K562 treated with DMSO at 1 percent for 24 hours (cell line): ENCODE results near the gene ZNF487. TPM values are rescaled to one million over a fixed set of nuclear protein-coding genes. Genes with fewer than 3 reads are reported as not detected.

Experiments
- total RNA-seq: library from RNA; unstranded; fragments of 300-600 nt; gene quantifications from 2 replicates; pipeline ENCODE4 v1.2.3, GENCODE V29; 2022; ENCODE audit warnings: low read depth; ENCODE audit not compliant: insufficient read depth

ZNF487 gene
- total RNA-seq = 1.9 and 2.5 TPM in 2 replicates

GRCh38 chr10:43436291-43437140 is at the start of gene ZNF487:
ZNF487 (plus strand) TSS chr10:43437111; CDS start chr10:43475814, 38,703 bp downstream.

GRCh38 chr10:43408710-43409384 is 28.1 kb upstream of the ZNF487 start, which contains the start of gene HNRNPF:
HNRNPF (minus strand) TSS chr10:43409186; CDS start chr10:43387884, 21,302 bp downstream.

Other genes with a start within 250 kb of the ZNF487 start
- gene RASGEF1A, start 170.0 kb upstream of the ZNF487 start, total RNA-seq = 4.6 and 5.6 TPM in 2 replicates
- not detected in 2 replicates for gene FXYD4, start 65.5 kb upstream of the ZNF487 start, total RNA-seq
- 399 and 428 TPM in 2 replicates for gene HNRNPF, start 27.9 kb upstream of the ZNF487 start, total RNA-seq
- 1.6 and 2.6 TPM in 2 replicates for gene ZNF239, start 137.5 kb downstream of the ZNF487 start, total RNA-seq
- gene ZNF485, start 169.3 kb downstream of the ZNF487 start, total RNA-seq = 1.4 and 2.5 TPM in 2 replicates
- 13.4 and 17.4 TPM in 2 replicates for gene ZNF32, start 211.8 kb downstream of the ZNF487 start, total RNA-seq